GM23248 (cell line): Measurements from ENCODE around the gene HBA2. TPM values are rescaled to one million over a fixed set of nuclear protein-coding genes. Genes with fewer than 3 reads are reported as not detected.

Experiments
- DNase-seq: peaks from one replicate; pipeline ENCODE4 v3.0.0-alpha.2; 2015
- H2AFZ ChIP-seq: fragments of 200-600 bp; sonication (generic); 2 replicates; pipeline ENCODE4 v1.6.1; 2016; ENCODE audit warnings: antibody characterized with exemption
- H3F3A ChIP-seq: fragments of 200-600 bp; sonication (generic); 2 replicates; pipeline ENCODE4 v1.6.1; 2016; ENCODE audit warnings: mild to moderate bottlenecking, antibody characterized with exemption, mixed run types; ENCODE audit not compliant: insufficient read depth
- H3K27ac ChIP-seq: fragments of 200-600 bp; sonication (generic); 2 replicates; pipeline ENCODE4 v1.5.1; 2016; ENCODE audit warnings: mild to moderate bottlenecking
- H3K27me3 ChIP-seq: fragments of 200-600 bp; sonication (generic); replicated peaks from 2 replicates; pipeline ENCODE4 v1.6.1; 2016; ENCODE audit warnings: mild to moderate bottlenecking; ENCODE audit not compliant: insufficient read depth
- H3K36me3 ChIP-seq: fragments of 200-600 bp; sonication (generic); 2 replicates; pipeline ENCODE4 v1.6.1; 2016; ENCODE audit warnings: low read depth, mild to moderate bottlenecking
- H3K4me1 ChIP-seq: fragments of 200-600 bp; sonication (generic); 2 replicates; pipeline ENCODE4 v1.6.1; 2016; ENCODE audit warnings: mild to moderate bottlenecking; ENCODE audit not compliant: insufficient read depth
- H3K4me2 ChIP-seq: fragments of 200-600 bp; sonication (generic); one replicate; pipeline ENCODE4 v1.6.1; 2016; ENCODE audit warnings: mild to moderate bottlenecking; ENCODE audit not compliant: unreplicated experiment
- H3K4me3 ChIP-seq: fragments of 200-600 bp; sonication (generic); 2 replicates; pipeline ENCODE4 v1.5.1; 2016; ENCODE audit warnings: mild to moderate bottlenecking
- H3K79me2 ChIP-seq: fragments of 200-600 bp; sonication (generic); 2 replicates; pipeline ENCODE4 v1.6.1; 2016; ENCODE audit warnings: mild to moderate bottlenecking; ENCODE audit not compliant: insufficient read depth
- H3K9ac ChIP-seq: fragments of 200-600 bp; sonication (generic); 2 replicates; pipeline ENCODE4 v1.6.1; 2016; ENCODE audit warnings: mild to moderate bottlenecking
- H3K9me2 ChIP-seq: fragments of 200-600 bp; sonication (generic); 2 replicates; pipeline ENCODE4 v1.6.1; 2016; ENCODE audit warnings: mixed run types, mild to moderate bottlenecking, moderate library complexity; ENCODE audit not compliant: insufficient read depth
- H3K9me3 ChIP-seq: fragments of 200-600 bp; sonication (generic); one replicate; pipeline ENCODE4 v1.6.1; 2017; ENCODE audit warnings: low read depth
- H4K20me1 ChIP-seq: fragments of 200-600 bp; sonication (generic); 2 replicates; pipeline ENCODE4 v1.6.0; 2016; ENCODE audit not compliant: insufficient read depth
- EZH2 ChIP-seq: fragments of 200-600 bp; sonication (generic); IDR thresholded peaks from 2 replicates; pipeline ENCODE4 v1.6.1; 2018; ENCODE audit warnings: antibody characterized with exemption, mild to moderate bottlenecking; ENCODE audit not compliant: insufficient read depth, poor library complexity, severe bottlenecking
- EZH2phosphoT487 ChIP-seq: fragments of 200-600 bp; sonication (generic); IDR thresholded peaks from 2 replicates; pipeline ENCODE4 v1.6.1; 2018; ENCODE audit warnings: antibody characterized with exemption, moderate library complexity, mild to moderate bottlenecking, low read depth; ENCODE audit not compliant: insufficient read depth
- WGBS, 2 experiments: methylation state at CpG; one replicate each; pipeline ENCODE4 v1.1.6; 2015 to 2017; ENCODE audit warnings: low lambda C conversion rate in 2 of 2, low coverage in 1 of 2; ENCODE audit errors: missing lambda C conversion rate in 2 of 2; 5-methylcytosine and 5-hydroxymethylcytosine counted together
- in situ Hi-C: fragments of 300-500 bp; cut with MboI; formaldehyde crosslinking; loops from 2 replicates; pipeline ENCODE4 v1.15.0; 2020
- polyA plus RNA-seq: library from polyadenylated mRNA; unstranded; fragments of >200 nt; fragmentation: Nextera tagmentation; extraction: Ambion mirVana; gene quantifications from 2 replicates; pipeline ENCODE4 v1.2.1, GENCODE V29; 2016
- total RNA-seq: library from RNA; depleted of rRNA; stranded (reverse); fragments of >200 nt; shearing (Covaris generic); gene quantifications from 2 replicates; pipeline ENCODE4 v1.2.3, GENCODE V29; 2014

The HBA2 gene
- total and polyA plus RNA-seq, 2 experiments from 2014 or later = not detected

GRCh38 chr16:164827-165538 is 7.7 kb upstream of the HBA2 start:
- Histone ChIP-seq H3K27me3 (peaks cover 37% of the 10 kb centered on the region), H3K4me3 (no peak overlapping the region), H3K79me2 (no peaks in the 10 kb centered on the region), H3K27ac (no peak overlapping the region), H3K36me3 (no peaks in the 10 kb centered on the region), H3K9me2 (no peaks in the 10 kb centered on the region), H3K9ac (no peak overlapping the region), H3K9me3 (no peaks in the 10 kb centered on the region), H3K4me2 (no peak overlapping the region), H4K20me1 (no peaks in the 10 kb centered on the region), H3F3A (no peaks in the 10 kb centered on the region), H3K4me1 (no peaks in the 10 kb centered on the region), H2AFZ (no peak overlapping the region)
- TF ChIP-seq EZH2phosphoT487 (no peak), EZH2 (no peak)
- in situ Hi-C loops = no loop called here
- WGBS, 2 experiments = 6 to 8% methylated on average over 30 to 31 of the region's 77 CpGs
- no peak for DNase-seq

GRCh38 chr16:165539-166374 is 6.9 kb upstream of the HBA2 start, which contains the start of gene HBM:
TSS of gene HBM (plus strand) at chr16:165978. CDS start at chr16:165998, 20 bp downstream.
- Histone ChIP-seq H3K4me2 (no peak within 1 kb of the TSS), H3K27ac (no peak within 1 kb of the TSS), H3K4me1 (no peaks in the 10 kb centered on the region), H2AFZ (no peak within 1 kb of the TSS), H3K27me3 (peaks cover 37% of the 10 kb centered on the region), H3K9ac (no peak within 1 kb of the TSS), H3K79me2 (no peaks in the 10 kb centered on the region), H3K4me3 (no peak within 1 kb of the TSS), H3K9me2 (no peaks in the 10 kb centered on the region), H3K36me3 (no peaks in the 10 kb centered on the region), H3F3A (no peaks in the 10 kb centered on the region), H3K9me3 (no peaks in the 10 kb centered on the region), H4K20me1 (no peaks in the 10 kb centered on the region)
- TF ChIP-seq EZH2phosphoT487 = 0 out of 2 replicates have a peak, but pooled peaks have one; percentile 55
- TF ChIP-seq EZH2 = peak; percentile 88
- WGBS, 2 experiments = 3 to 5% methylated on average over 38 to 69 of the region's 75 CpGs
- in situ Hi-C loops = no loop called here
- DNase-seq = no peak

- no peaks in the 10 kb centered on the region for H3K79me2 ChIP-seq
- no peaks in the 10 kb centered on the region for H3K9me3 ChIP-seq
- no peaks in the 10 kb centered on the region for H3K9me2 ChIP-seq
- H3K36me3 ChIP-seq = no peaks in the 10 kb centered on the region
- no peaks in the 10 kb centered on the region for H4K20me1 ChIP-seq
- no peak overlapping the region for H3K9ac ChIP-seq
- H3K27ac ChIP-seq = no peak overlapping the region
- 4% methylated on average over 39 to 45 of the region's 45 CpGs for WGBS, 2 experiments
- H3K27me3 ChIP-seq = peaks cover 40% of the 10 kb centered on the region
- H3K4me1 ChIP-seq = no peaks in the 10 kb centered on the region
- in situ Hi-C loops = no loop called here
- no peak overlapping the region for H3K4me3 ChIP-seq
- H3F3A ChIP-seq = no peaks in the 10 kb centered on the region
- no peak for DNase-seq
- no peak overlapping the region for H2AFZ ChIP-seq
- TF ChIP-seq EZH2 = peak; percentile 59
- no peak for TF ChIP-seq EZH2phosphoT487
- H3K4me2 ChIP-seq = no peak overlapping the region
Observed at GRCh38 chr16:166375-167121, 6.1 kb upstream of the HBA2 start.

GRCh38 chr16:167122-167690 is 5.5 kb upstream of the HBA2 start:
- no peak overlapping the region for H3K27ac ChIP-seq
- H3K4me2 ChIP-seq = no peak overlapping the region
- H3K9me2 ChIP-seq = no peaks in the 10 kb centered on the region
- H3K9ac ChIP-seq = no peak overlapping the region
- H3K4me3 ChIP-seq = no peak overlapping the region
- H3F3A ChIP-seq = no peaks in the 10 kb centered on the region
- H4K20me1 ChIP-seq = no peaks in the 10 kb centered on the region
- no peaks in the 10 kb centered on the region for H3K79me2 ChIP-seq
- in situ Hi-C loops = no loop called here
- TF ChIP-seq EZH2 = no peak
- TF ChIP-seq EZH2phosphoT487 = no peak
- no peaks in the 10 kb centered on the region for H3K36me3 ChIP-seq
- DNase-seq = no peak
- H2AFZ ChIP-seq = no peak overlapping the region
- peaks cover 43% of the 10 kb centered on the region for H3K27me3 ChIP-seq
- no peaks in the 10 kb centered on the region for H3K4me1 ChIP-seq
- WGBS, 2 experiments = 19 to 22% methylated on average over 10 to 11 of the region's 11 CpGs
- no peaks in the 10 kb centered on the region for H3K9me3 ChIP-seq
